Measurements from ENCODE around the gene CAST. TPM values are rescaled to one million over a fixed set of nuclear protein-coding genes. Genes with fewer than 3 reads are reported as not detected.

The CAST gene
- total and polyA plus RNA-seq, 2 donors (not counting 1 experiment from before 2014, with no cell fraction given): 41.0 to 231 TPM

DNA sequence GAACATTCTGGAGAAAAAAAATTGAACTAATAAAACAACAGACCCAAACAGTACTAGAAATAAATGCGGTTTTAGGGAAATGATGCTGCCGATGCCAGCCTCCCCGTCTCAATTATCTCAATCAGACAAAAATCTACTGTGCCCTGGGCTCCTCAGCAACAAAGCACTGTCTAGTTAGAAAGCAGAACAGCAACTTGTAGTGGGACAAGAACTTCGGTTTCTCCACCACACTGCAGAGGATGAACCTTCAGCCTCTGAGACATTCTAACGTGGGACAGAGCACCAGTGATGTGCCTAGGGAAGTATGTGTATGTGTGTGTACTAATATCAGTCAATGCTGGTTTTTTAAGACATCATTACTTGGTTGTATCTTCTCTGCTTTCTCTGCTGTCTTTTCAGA lies 11.1 kb upstream of the CAST start:
- Histone ChIP-seq H3K4me3 (ENCODE audit: control extremely low read depth in 1 of 5, extremely low read depth in 1 of 5, insufficient read depth in 1 of 5, low read depth in 2 of 5, low read length in 4 of 5) (no peak overlapping the region), H3K9me3 (ENCODE audit: control extremely low read depth in 1 of 3, control insufficient read depth in 2 of 3, insufficient read depth in 1 of 3, low read length in 2 of 3) (no peaks in the 10 kb centered on the region), H4K20me1 (ENCODE audit: control insufficient read depth, insufficient read depth, low read length, poor library complexity, severe bottlenecking) (no peaks in the 10 kb centered on the region), H3K36me3 (replicated peaks in 1 of 2; ENCODE audit: control extremely low read depth in 1 of 2, control insufficient read depth in 1 of 2, extremely low read depth in 1 of 2, insufficient read depth in 2 of 2, low read length in 1 of 2) (no peaks in the 10 kb centered on the region), H3K4me1 (ENCODE audit: control insufficient read depth in 2 of 2, insufficient read depth in 2 of 2, low read length in 2 of 2) (no peaks in the 10 kb centered on the region), H3K4me2 (replicated peaks; ENCODE audit: low read depth, low read length, poor library complexity, severe bottlenecking) (no peak overlapping the region), H3K27me3 (replicated peaks in 1 of 4; ENCODE audit: control extremely low read depth in 1 of 4, control insufficient read depth in 3 of 4, insufficient read depth in 4 of 4, low read length in 3 of 4) (peaks cover 0 to 16% (median 8%) of the 10 kb centered on the region in 4 experiments), H3K9ac (ENCODE audit: low read length) (no peak overlapping the region), H3K27ac (ENCODE audit: low read length in 2 of 2) (no peak overlapping the region), H3K79me2 (ENCODE audit: control insufficient read depth, insufficient read depth, low read length) (no peaks in the 10 kb centered on the region), H2AFZ (ENCODE audit: insufficient read depth, low read depth, low read length, poor library complexity, severe bottlenecking) (no peak overlapping the region)
- intact Hi-C loops (cut with micrococcal nuclease): no loop called here
- Mint-ChIP-seq H3K4me3 (no peak overlapping the region), H3K27ac (no peak overlapping the region), H3K4me1 (peaks cover 3% of the 10 kb centered on the region), H3K9me3 (ENCODE audit: insufficient read depth) (no peaks in the 10 kb centered on the region), H3K27me3 (peaks cover 24% of the 10 kb centered on the region)
- DNase-seq: no peak
- WGBS (ENCODE audit: insufficient coverage): 83% methylated on average over 1 of the region's 5 CpGs
- ChIA-PET POLR2A (no interaction called here), CTCF (interaction anchor here (1.0 to 1.5 kb wide), 2 partner anchors 11 to 510 kb away, joined by 3 read pairs; no protein-coding TSS in a partner anchor)
- ATAC-seq (ENCODE audit: low read depth): no peak
- TF ChIP-seq, protein P1, sequence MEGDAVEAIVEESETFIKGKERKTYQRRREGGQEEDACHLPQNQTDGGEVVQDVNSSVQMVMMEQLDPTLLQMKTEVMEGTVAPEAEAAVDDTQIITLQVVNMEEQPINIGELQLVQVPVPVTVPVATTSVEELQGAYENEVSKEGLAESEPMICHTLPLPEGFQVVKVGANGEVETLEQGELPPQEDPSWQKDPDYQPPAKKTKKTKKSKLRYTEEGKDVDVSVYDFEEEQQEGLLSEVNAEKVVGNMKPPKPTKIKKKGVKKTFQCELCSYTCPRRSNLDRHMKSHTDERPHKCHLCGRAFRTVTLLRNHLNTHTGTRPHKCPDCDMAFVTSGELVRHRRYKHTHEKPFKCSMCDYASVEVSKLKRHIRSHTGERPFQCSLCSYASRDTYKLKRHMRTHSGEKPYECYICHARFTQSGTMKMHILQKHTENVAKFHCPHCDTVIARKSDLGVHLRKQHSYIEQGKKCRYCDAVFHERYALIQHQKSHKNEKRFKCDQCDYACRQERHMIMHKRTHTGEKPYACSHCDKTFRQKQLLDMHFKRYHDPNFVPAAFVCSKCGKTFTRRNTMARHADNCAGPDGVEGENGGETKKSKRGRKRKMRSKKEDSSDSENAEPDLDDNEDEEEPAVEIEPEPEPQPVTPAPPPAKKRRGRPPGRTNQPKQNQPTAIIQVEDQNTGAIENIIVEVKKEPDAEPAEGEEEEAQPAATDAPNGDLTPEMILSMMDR (IDR thresholded peaks at IDR 0.05): no peak
- TF ChIP-seq EZH2 (IDR thresholded peaks at IDR 0.05; ENCODE audit: borderline replicate concordance, insufficient read depth, low read depth, low read length, poor library complexity, severe bottlenecking): no peak

DNA sequence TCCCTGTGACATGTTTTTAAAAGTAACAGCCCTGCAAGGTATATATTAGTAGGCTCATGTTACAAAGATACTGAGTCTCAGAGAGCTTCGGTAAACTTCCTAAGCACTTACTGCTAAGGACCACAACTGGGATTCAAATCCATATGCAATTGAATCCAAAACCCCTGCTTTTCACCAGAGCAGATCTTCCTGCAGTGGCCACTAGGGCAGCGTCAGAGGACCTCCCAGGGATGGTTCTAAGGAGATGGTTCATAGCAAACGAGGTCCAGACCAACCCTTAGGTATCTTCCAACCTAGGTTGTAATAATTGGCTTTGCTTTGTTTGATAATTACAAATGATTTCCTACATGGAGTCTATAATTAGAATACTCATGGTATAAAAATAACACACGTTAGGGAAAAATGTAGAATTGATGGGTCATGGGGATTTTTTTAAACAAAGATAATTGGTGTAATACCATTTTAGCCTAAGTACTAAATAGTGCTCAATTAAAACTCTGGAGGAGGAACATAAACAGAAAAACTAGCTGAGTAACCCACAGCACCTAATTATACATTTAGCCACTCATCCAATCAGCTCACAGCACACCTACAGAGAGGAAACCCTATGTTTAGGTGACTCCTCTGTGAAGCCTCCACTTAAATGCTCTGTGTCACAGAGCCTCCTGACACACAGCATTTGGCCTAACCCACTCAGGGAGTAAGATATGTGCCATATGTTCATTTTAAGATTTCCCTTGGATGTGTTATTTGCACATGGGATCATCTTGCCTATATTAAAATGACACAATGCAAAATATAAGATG lies 10.0 kb upstream of the CAST start:
- no peak for TF ChIP-seq EZH2 (IDR thresholded peaks at IDR 0.05; ENCODE audit: borderline replicate concordance, insufficient read depth, low read depth, low read length, poor library complexity, severe bottlenecking)
- TF ChIP-seq, protein P1 (IDR thresholded peaks at IDR 0.05): peak; percentile 26
- no CpG with 5 or more reads among the region's 4 CpGs for WGBS (ENCODE audit: insufficient coverage)
- no peaks in the 10 kb centered on the region for H3K9me3 ChIP-seq (ENCODE audit: control extremely low read depth in 1 of 3, control insufficient read depth in 2 of 3, insufficient read depth in 1 of 3, low read length in 2 of 3)
- intact Hi-C loops (cut with micrococcal nuclease): no loop called here
- no peak overlapping the region for H3K27ac Mint-ChIP-seq
- no peaks in the 10 kb centered on the region for H3K36me3 ChIP-seq (replicated peaks in 1 of 2; ENCODE audit: control extremely low read depth in 1 of 2, control insufficient read depth in 1 of 2, extremely low read depth in 1 of 2, insufficient read depth in 2 of 2, low read length in 1 of 2)
- H3K4me1 ChIP-seq (ENCODE audit: control insufficient read depth in 2 of 2, insufficient read depth in 2 of 2, low read length in 2 of 2): no peaks in the 10 kb centered on the region
- peaks cover 7% of the 10 kb centered on the region for H3K4me1 Mint-ChIP-seq
- peaks cover 24% of the 10 kb centered on the region for H3K27me3 Mint-ChIP-seq
- no peaks in the 10 kb centered on the region for H3K9me3 Mint-ChIP-seq (ENCODE audit: insufficient read depth)
- H3K9ac ChIP-seq (ENCODE audit: low read length): no peak overlapping the region
- no peak overlapping the region for H3K4me2 ChIP-seq (replicated peaks; ENCODE audit: low read depth, low read length, poor library complexity, severe bottlenecking)
- ATAC-seq (ENCODE audit: low read depth) (no peak), DNase-seq (no peak)
- ChIA-PET POLR2A (no interaction called here), CTCF (interaction anchor here (1.0 to 1.5 kb wide), 2 partner anchors 9 to 509 kb away, joined by 3 read pairs; no protein-coding TSS in a partner anchor)
- no peaks in the 10 kb centered on the region for H4K20me1 ChIP-seq (ENCODE audit: control insufficient read depth, insufficient read depth, low read length, poor library complexity, severe bottlenecking)
- no peaks in the 10 kb centered on the region for H3K79me2 ChIP-seq (ENCODE audit: control insufficient read depth, insufficient read depth, low read length)
- no peak overlapping the region for H3K4me3 Mint-ChIP-seq
- H3K27ac ChIP-seq (ENCODE audit: low read length in 2 of 2): no peak overlapping the region
- H3K4me3 ChIP-seq (ENCODE audit: control extremely low read depth in 1 of 5, extremely low read depth in 1 of 5, insufficient read depth in 1 of 5, low read depth in 2 of 5, low read length in 4 of 5): no peak overlapping the region
- peaks cover 0 to 16% (median 8%) of the 10 kb centered on the region in 4 experiments for H3K27me3 ChIP-seq (replicated peaks in 1 of 4; ENCODE audit: control extremely low read depth in 1 of 4, control insufficient read depth in 3 of 4, insufficient read depth in 4 of 4, low read length in 3 of 4)
- H2AFZ ChIP-seq (ENCODE audit: insufficient read depth, low read depth, low read length, poor library complexity, severe bottlenecking): no peak overlapping the region
